HCEC 1CT (cell line): Measurements from ENCODE around the gene MRPS11.
"Not testable (repeated sequence)": the region's sequence is repeated elsewhere in the genome, so short reads cannot be mapped to it uniquely, and the experiment has no call there.

Source experiments
- DNase-seq: peaks from one replicate; pipeline ENCODE4 v3.0.0-alpha.2; 2017

The MRPS11 gene

GRCh38 chr15:88493844-88494243, 26.3 kb downstream of the MRPS11 start:
- no peak for DNase-seq

GRCh38 chr15:88497109-88497765, 29.7 kb downstream of the MRPS11 start:
- DNase-seq = no peak

- no peak for DNase-seq
Measured at GRCh38 chr15:88498996-88499395, 31.5 kb downstream of the MRPS11 start.

DNA sequence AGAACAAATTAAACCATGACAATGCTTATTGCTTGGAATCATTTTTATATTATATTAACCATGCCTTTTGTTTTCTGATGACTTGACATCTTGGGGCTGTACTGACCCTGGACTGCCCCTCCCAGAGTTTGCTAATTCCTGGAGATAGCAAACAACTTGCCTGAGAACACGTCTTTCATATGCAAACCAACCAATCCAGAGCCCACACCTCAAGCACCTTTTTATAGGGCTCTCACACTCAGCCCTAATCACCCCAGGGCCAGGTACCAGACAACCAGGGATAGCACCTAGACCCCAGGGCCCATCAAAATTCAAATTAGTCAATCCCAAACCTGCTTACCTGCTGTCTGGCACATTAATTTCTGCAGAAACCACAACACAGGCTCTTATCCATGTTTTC, 36.9 kb downstream of the MRPS11 start:
- DNase-seq = no peak

GRCh38 chr15:88505721-88506120, 38.2 kb downstream of the MRPS11 start:
- DNase-seq = no peak

DNA sequence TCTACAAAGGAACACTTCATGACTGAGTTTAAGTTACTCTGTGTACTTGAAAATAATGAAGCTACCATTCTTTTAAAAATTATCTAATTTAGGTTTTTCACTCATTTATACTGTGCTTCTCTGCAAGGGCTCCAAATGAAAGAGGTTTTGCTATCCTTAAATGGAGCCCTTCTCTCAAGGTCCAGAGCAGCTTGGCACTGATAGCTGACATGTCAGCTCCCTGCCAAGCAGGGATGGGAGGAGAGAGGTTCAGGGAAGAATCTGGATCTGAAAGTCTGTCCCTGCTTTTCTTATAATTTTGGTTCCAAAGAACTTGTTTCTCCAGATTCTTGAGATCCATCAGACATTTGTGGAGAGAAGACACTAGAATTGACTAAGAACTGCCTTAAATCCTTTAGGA, 39.1 kb downstream of the MRPS11 start:
- no peak for DNase-seq

DNA sequence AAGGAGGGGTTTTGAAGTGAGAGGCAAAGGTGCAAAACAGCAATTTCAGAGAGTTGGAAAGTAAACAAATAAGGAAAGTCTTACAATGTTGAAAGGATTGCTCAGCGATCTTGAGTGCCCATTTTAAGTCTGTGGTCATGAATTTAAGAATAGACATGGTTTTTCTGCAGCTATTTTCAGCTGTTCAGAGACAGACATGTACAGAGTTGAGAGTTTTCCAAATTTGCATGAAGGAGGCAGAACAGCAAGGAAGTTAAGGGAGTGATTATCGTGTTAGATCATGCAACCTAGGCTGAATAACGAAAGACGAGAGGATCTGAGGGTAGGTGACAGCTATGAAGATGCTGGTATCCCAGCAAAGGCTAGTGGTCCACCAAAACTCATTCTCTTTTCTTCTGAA, 41.8 kb downstream of the MRPS11 start:
- DNase-seq = no peak

DNA sequence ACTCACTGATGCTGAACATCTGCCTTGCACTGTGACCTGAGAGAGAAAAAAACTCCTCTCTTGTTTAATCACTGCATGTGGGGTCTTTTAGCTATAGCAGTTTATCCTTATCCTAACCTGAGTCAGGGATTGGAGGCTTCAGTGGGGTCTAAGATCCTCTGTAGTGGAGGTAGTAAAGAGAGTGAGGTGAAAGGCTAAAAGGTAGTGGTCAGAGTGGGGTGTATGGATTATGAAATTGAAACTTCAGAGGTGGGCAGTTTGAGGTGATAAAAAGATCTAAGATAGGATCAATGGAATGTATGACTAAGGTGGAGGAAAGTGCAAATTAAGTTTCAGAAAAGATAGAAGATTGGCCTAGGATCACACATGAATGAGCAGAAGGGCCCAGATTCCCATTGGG, 42.5 kb downstream of the MRPS11 start:
- no peak for DNase-seq

- no peak for DNase-seq
Measured at GRCh38 chr15:88511161-88511560, 43.7 kb downstream of the MRPS11 start.

- no peak for DNase-seq
Measured at GRCh38 chr15:88512078-88512477, 44.6 kb downstream of the MRPS11 start.

GRCh38 chr15:88512601-88513000, 45.1 kb downstream of the MRPS11 start:
- DNase-seq = peak; percentile 29

DNA sequence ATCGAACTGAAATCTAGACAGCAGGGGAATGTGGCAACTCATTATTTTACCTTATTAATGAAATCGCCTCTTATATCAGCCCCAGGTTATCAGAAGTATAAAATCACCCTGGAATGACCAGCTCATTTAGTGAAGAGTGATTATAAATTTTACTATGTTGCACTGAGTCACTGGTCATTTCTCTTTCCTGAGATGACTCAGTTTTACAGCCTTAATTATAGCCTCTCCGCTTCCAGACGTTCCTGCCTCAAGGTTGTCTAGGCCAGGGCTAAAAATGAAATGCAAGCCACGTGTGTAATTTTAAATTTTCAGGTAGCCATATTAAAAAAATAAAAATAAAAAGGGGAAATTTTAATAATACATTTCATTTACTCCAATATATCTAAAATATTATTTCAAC, 45.7 kb downstream of the MRPS11 start:
- peak; percentile 43 for DNase-seq

DNA sequence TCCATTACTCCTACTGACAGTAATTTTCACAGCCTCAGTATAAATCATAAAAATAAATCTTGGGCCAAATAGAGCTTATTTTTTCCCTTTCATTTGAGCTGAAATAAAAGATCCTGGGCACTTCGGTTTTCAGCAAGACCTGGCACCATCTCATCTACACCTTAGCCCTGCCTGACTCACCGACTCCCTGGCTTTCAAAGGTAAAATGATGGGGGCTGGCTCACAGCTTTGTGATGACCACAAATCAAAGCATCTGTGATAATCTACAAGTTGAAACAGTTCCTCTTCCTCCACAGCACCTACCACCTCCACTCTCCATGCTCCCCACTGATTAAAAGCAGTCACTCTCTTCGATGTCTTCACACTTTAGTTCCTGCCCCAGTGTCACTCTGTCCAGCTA, 51.4 kb downstream of the MRPS11 start:
- DNase-seq = no peak

DNA sequence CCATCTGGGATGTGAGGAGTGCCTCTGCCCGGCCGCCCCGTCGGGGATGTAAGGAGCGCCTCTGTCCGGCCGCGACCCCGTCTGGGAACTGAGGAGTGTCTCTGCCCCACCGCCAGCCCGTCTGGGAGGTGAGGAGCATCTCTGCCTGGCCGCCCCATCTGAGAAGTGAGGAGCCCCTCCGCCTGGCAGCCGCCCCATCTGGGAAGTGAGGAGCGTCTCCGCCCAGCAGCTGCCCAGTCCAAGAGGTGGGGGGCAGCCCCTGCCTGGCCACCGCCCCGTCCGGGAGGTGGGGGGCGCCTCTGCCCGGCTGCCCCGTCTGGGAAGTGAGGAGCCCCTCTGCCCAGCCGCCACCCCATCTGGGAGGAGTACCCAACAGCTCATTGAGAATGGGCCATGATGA, 56.6 kb downstream of the MRPS11 start:
- not testable (repeated sequence) for DNase-seq

DNA sequence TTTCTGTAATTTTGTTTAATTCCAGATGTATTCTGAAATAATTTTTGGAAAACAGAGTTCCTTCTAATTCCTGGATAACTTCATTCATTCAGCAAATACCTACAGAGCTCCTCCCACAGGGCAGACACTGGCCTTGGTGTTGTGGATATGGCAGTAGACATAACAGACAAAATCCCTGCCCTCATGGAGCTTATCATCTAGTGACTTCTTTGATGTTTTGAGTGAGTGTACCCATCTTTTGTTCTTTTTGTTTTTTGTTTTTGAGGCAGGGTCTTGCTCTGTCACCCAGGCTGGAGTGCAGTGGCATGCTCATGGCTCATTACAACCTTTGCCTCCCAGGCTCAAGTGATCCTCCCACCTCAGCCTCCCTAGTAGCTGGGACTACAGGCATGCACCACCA, 57.9 kb downstream of the MRPS11 start:
- no peak for DNase-seq

DNA sequence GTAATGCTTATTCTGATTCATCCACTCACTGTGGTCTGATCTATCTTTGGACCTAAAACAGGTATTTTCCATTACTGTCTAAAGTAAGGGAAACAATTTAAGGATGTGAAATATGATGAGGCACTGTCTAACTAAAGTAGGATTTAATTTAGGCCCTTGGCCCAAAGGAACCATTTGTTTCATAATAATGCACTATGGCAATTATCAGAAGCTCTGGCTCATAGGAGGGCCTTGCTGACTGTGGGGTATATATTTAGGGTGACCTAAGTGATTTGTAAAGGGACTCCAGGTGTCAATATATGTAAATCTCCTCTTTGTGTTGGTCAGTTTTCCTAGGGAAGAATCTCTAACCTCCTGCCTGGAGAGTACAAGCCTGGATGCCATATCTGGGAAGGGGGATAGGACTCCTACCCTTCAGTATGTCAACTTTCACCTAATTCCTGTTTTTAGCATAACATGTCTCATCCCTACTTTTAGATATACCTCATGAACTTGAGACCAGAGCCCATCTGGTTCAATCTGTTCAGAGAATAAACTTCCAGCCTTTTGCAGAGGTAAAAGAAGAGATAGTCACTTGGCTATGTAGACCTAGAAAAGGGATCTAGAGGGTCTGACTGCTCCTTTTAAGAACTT, 58.9 kb downstream of the MRPS11 start:
- DNase-seq = no peak

DNA sequence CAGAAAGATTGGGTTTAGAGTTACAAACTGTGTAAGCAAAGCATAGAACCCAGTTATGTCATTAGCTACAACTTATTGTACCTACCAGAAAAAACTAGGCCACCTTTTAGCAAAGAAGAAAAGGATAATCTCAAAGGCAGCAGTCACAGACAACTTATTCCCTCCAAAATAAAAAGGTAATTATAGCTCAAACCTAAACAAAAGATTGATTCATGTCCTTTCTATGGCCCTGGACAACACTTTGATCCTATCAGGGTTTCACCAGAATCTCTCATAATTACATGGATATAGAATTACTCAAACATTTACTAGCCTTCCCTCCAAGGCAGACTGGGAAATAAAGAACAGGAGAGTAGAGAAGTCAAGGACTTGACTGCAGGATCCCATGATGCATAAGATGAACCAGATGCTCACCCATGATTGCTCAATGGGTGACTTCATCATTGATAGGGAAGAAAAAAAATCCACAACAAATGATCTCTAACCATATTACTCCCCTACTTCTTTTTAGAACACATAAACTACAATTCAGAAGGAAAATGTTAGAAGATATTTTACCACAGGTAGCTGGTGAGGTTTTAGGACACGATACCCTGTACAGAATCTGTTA, 61.6 kb downstream of the MRPS11 start:
- peak; percentile 38 for DNase-seq
